OCI-LY1 (cell line): ENCODE results near the gene CARD11.
A peak's percentile ranks its signal among the peaks of the same experiment; 100 is the strongest.

ENCODE experiments used
- H2AFZ ChIP-seq: fragments of 200-600 bp; sonication (generic), shearing (Covaris generic); 2 replicates; pipeline ENCODE4 v1.6.0; 2014; ENCODE audit warnings: antibody characterized with exemption, mild to moderate bottlenecking, low read length
- H3F3A ChIP-seq: fragments of 200-600 bp; sonication (generic), shearing (Covaris generic); 2 replicates; pipeline ENCODE4 v1.6.0; 2014; ENCODE audit warnings: mild to moderate bottlenecking, antibody characterized with exemption, low read length, moderate library complexity; ENCODE audit not compliant: insufficient read depth
- H3K27ac ChIP-seq: fragments of 200-600 bp; sonication (generic); 2 replicates; pipeline ENCODE4 v1.5.1; 2014; ENCODE audit warnings: low read length, mixed run types, mild to moderate bottlenecking, low read depth; ENCODE audit not compliant: poor library complexity, severe bottlenecking
- H3K27me3 ChIP-seq: fragments of 200-600 bp; sonication (generic); 2 replicates; pipeline ENCODE4 v1.6.0; 2014; ENCODE audit warnings: antibody characterized with exemption, mild to moderate bottlenecking, low read length, moderate library complexity; ENCODE audit not compliant: insufficient read depth
- H3K36me3 ChIP-seq: fragments of 200-600 bp; sonication (generic); 2 replicates; pipeline ENCODE4 v1.6.1; 2014; ENCODE audit warnings: mild to moderate bottlenecking, antibody characterized with exemption, low read length, moderate library complexity, mixed read lengths; ENCODE audit not compliant: insufficient read depth
- H3K4me1 ChIP-seq: fragments of 200-600 bp; sonication (generic); 2 replicates; pipeline ENCODE4 v1.5.1; 2014; ENCODE audit warnings: mild to moderate bottlenecking, low read length, moderate library complexity; ENCODE audit not compliant: insufficient read depth, severe bottlenecking
- H3K4me2 ChIP-seq: fragments of 200-600 bp; sonication (generic), shearing (Covaris generic); 2 replicates; pipeline ENCODE4 v1.6.1; 2014; ENCODE audit warnings: low read length
- H3K4me3 ChIP-seq: fragments of 200-600 bp; sonication (generic); 2 replicates; pipeline ENCODE4 v1.5.1; 2014; ENCODE audit warnings: low read length, low read depth, mild to moderate bottlenecking, mixed read lengths; ENCODE audit not compliant: poor library complexity, severe bottlenecking
- H3K79me2 ChIP-seq: fragments of 200-600 bp; shearing (Covaris generic); 2 replicates; pipeline ENCODE4 v1.6.1; 2016; ENCODE audit warnings: mixed run types, low read length, mixed read lengths; ENCODE audit not compliant: insufficient read depth
- H3K9ac ChIP-seq: fragments of 200-600 bp; sonication (generic), shearing (Covaris generic); 2 replicates; pipeline ENCODE4 v1.6.1; 2014; ENCODE audit warnings: mild to moderate bottlenecking, low read length, mixed read lengths
- H3K9me2 ChIP-seq: fragments of 200-600 bp; sonication (generic), shearing (Covaris generic); 2 replicates; pipeline ENCODE4 v1.6.1; 2014; ENCODE audit warnings: low read depth, mild to moderate bottlenecking, low read length, mixed read lengths
- H3K9me3 ChIP-seq: fragments of 200-600 bp; shearing (Covaris generic); 2 replicates; pipeline ENCODE4 v1.6.1; 2014; ENCODE audit warnings: low read length, mixed read lengths
- H4K20me1 ChIP-seq: fragments of 200-600 bp; sonication (generic), shearing (Covaris generic); 2 replicates; pipeline ENCODE4 v1.6.0; 2016; ENCODE audit warnings: mild to moderate bottlenecking, low read length; ENCODE audit not compliant: insufficient read depth
- CTCF ChIP-seq: fragments of 200-600 bp; sonication (generic), shearing (Covaris generic); IDR thresholded peaks from 2 replicates; pipeline ENCODE4 v1.5.1; 2017; ENCODE audit warnings: mild to moderate bottlenecking, antibody characterized with exemption, low read length, moderate library complexity, mixed read lengths
- EZH2 ChIP-seq: fragments of 200-600 bp; sonication (generic), shearing (Covaris generic); IDR thresholded peaks from 2 replicates; pipeline ENCODE4 v1.8.0; 2017; ENCODE audit warnings: borderline replicate concordance, mixed run types, mild to moderate bottlenecking, antibody characterized with exemption, low read length, moderate library complexity, mixed read lengths

CARD11 gene

GRCh38 chr7:2911466-2911865 is 132.2 kb downstream of the CARD11 start:
- no peak overlapping the region for H2AFZ ChIP-seq
- H3K4me3 ChIP-seq: no peak overlapping the region
- no peaks in the 10 kb centered on the region for H3K9me3 ChIP-seq
- no peak overlapping the region for H3K9ac ChIP-seq
- H3K9me2 ChIP-seq: no peaks in the 10 kb centered on the region
- TF ChIP-seq EZH2 (no peak), CTCF (no peak)
- H3K4me2 ChIP-seq: no peak overlapping the region
- H3K36me3 ChIP-seq: peaks cover 40% of the 10 kb centered on the region
- H3K4me1 ChIP-seq: peaks cover 36% of the 10 kb centered on the region
- no peaks in the 10 kb centered on the region for H3F3A ChIP-seq
- no peaks in the 10 kb centered on the region for H3K27me3 ChIP-seq
- no peaks in the 10 kb centered on the region for H4K20me1 ChIP-seq
- peak overlapping the region; percentile 58 for H3K27ac ChIP-seq
- H3K79me2 ChIP-seq: no peaks in the 10 kb centered on the region

GRCh38 chr7:2909471-2910039 is 134.1 kb downstream of the CARD11 start:
- no peaks in the 10 kb centered on the region for H4K20me1 ChIP-seq
- no peaks in the 10 kb centered on the region for H3F3A ChIP-seq
- H3K27ac ChIP-seq: peak overlapping the region; percentile 66
- H3K79me2 ChIP-seq: no peaks in the 10 kb centered on the region
- peaks cover 38% of the 10 kb centered on the region for H3K4me1 ChIP-seq
- no peaks in the 10 kb centered on the region for H3K9me2 ChIP-seq
- H3K9ac ChIP-seq: no peak overlapping the region
- H2AFZ ChIP-seq: no peak overlapping the region
- no peaks in the 10 kb centered on the region for H3K27me3 ChIP-seq
- H3K36me3 ChIP-seq: peaks cover 44% of the 10 kb centered on the region
- H3K4me2 ChIP-seq: no peak overlapping the region
- no peak for TF ChIP-seq EZH2
- TF ChIP-seq CTCF: no peak
- no peaks in the 10 kb centered on the region for H3K9me3 ChIP-seq
- H3K4me3 ChIP-seq: no peak overlapping the region

- H3K27ac ChIP-seq: peak overlapping the region; percentile 94
- H2AFZ ChIP-seq: no peak overlapping the region
- no peaks in the 10 kb centered on the region for H3K9me3 ChIP-seq
- H3F3A ChIP-seq: no peaks in the 10 kb centered on the region
- H3K9ac ChIP-seq: peak overlapping the region; percentile 20; the same call in 1 of the 2 replicates
- H3K4me3 ChIP-seq: no peak overlapping the region
- H3K36me3 ChIP-seq: peaks cover 45% of the 10 kb centered on the region
- TF ChIP-seq CTCF: no peak
- no peak for TF ChIP-seq EZH2
- H4K20me1 ChIP-seq: no peaks in the 10 kb centered on the region
- peaks cover 43% of the 10 kb centered on the region for H3K4me1 ChIP-seq
- no peaks in the 10 kb centered on the region for H3K79me2 ChIP-seq
- no peak overlapping the region; the same call in 1 of the 2 replicates for H3K4me2 ChIP-seq
- H3K27me3 ChIP-seq: no peaks in the 10 kb centered on the region
- no peaks in the 10 kb centered on the region for H3K9me2 ChIP-seq
Observed at GRCh38 chr7:2909043-2909442, 134.6 kb downstream of the CARD11 start.
